Measurements from ENCODE around the gene TRIM4.
A peak's percentile ranks its signal among the peaks of the same experiment; 100 is the strongest.

TRIM4 gene

GRCh38 chr7:99929730-99930053 is 10.4 kb upstream of the TRIM4 start:
- H3K4me3 ChIP-seq (replicated peaks in 1 of 2; ENCODE audit: low read depth in 2 of 2, low read length in 2 of 2) = no peak overlapping the region
- no peak for DNase-seq (ENCODE audit: low read depth in 2 of 2)
- no peak for TF ChIP-seq CTCF (IDR thresholded peaks at IDR 0.05; ENCODE audit: low read depth, low read length)

GRCh38 chr7:99928994-99929729 is 9.8 kb upstream of the TRIM4 start, which contains the start of gene GJC3:
Gene GJC3, minus strand, starts transcription at chr7:99929620. Its CDS starts 0 bp downstream, at chr7:99929620.
- no peak for TF ChIP-seq CTCF (IDR thresholded peaks at IDR 0.05; ENCODE audit: low read depth, low read length)
- peak within 1 kb of the TSS in 1 of 2 donors; percentile 28 for H3K4me3 ChIP-seq (replicated peaks in 1 of 2; ENCODE audit: low read depth in 2 of 2, low read length in 2 of 2)
- peak; percentile 65 to 66 for DNase-seq (ENCODE audit: low read depth in 2 of 2)

GRCh38 chr7:99928188-99928587 is 8.9 kb upstream of the TRIM4 start:
- no peak overlapping the region for H3K4me3 ChIP-seq (replicated peaks in 1 of 2; ENCODE audit: low read depth in 2 of 2, low read length in 2 of 2)
- no peak for DNase-seq (ENCODE audit: low read depth in 2 of 2)
- TF ChIP-seq CTCF (IDR thresholded peaks at IDR 0.05; ENCODE audit: low read depth, low read length) = no peak

- no peak for DNase-seq (ENCODE audit: low read depth in 2 of 2)
- TF ChIP-seq CTCF (IDR thresholded peaks at IDR 0.05; ENCODE audit: low read depth, low read length) = no peak
- H3K4me3 ChIP-seq (replicated peaks in 1 of 2; ENCODE audit: low read depth in 2 of 2, low read length in 2 of 2) = no peak overlapping the region
Measured at GRCh38 chr7:99927536-99927935, 8.2 kb upstream of the TRIM4 start.

GRCh38 chr7:99926321-99926720 is 7.0 kb upstream of the TRIM4 start:
- no peak for DNase-seq (ENCODE audit: low read depth in 2 of 2)
- no peak for TF ChIP-seq CTCF (IDR thresholded peaks at IDR 0.05; ENCODE audit: low read depth, low read length)
- no peak overlapping the region for H3K4me3 ChIP-seq (replicated peaks in 1 of 2; ENCODE audit: low read depth in 2 of 2, low read length in 2 of 2)

GRCh38 chr7:99923200-99923599 is 3.9 kb upstream of the TRIM4 start:
- DNase-seq (ENCODE audit: low read depth in 2 of 2) = no peak
- H3K4me3 ChIP-seq (replicated peaks in 1 of 2; ENCODE audit: low read depth in 2 of 2, low read length in 2 of 2) = no peak overlapping the region
- no peak for TF ChIP-seq CTCF (IDR thresholded peaks at IDR 0.05; ENCODE audit: low read depth, low read length)

- TF ChIP-seq CTCF (IDR thresholded peaks at IDR 0.05; ENCODE audit: low read depth, low read length) = no peak
- H3K4me3 ChIP-seq (replicated peaks in 1 of 2; ENCODE audit: low read depth in 2 of 2, low read length in 2 of 2) = peak overlapping the region; percentile 75 to 89
- peak; percentile 7 to 13 for DNase-seq (ENCODE audit: low read depth in 2 of 2)
Measured at GRCh38 chr7:99920149-99920548, 819 bp upstream of the TRIM4 start.
